ENCODE measurements around the gene KEL. TPM values are rescaled to one million over a fixed set of nuclear protein-coding genes. Genes with fewer than 3 reads are reported as not detected.

The KEL gene
- total and polyA plus RNA-seq, 4 donors: 0.18 to 81.0 (median 0.36) TPM

- Histone ChIP-seq H3K27me3 (ENCODE audit: control insufficient read depth in 4 of 4, insufficient read depth in 4 of 4, low read length in 3 of 4) (peaks cover 0 to 8% (median 0%) of the 10 kb centered on the region in 4 donors), H3K36me3 (ENCODE audit: control insufficient read depth in 4 of 4, insufficient read depth in 3 of 4, low read depth in 1 of 4, low read length in 3 of 4) (no peaks in the 10 kb centered on the region), H3K4me1 (ENCODE audit: control insufficient read depth in 4 of 4, insufficient read depth in 4 of 4, low read length in 3 of 4) (no peaks in the 10 kb centered on the region), H3K4me3 (ENCODE audit: low read depth in 1 of 3, low read length in 3 of 3) (no peak overlapping the region), H3K9ac (ENCODE audit: low read depth in 1 of 2, low read length in 2 of 2) (no peak overlapping the region), H3K9me3 (ENCODE audit: control insufficient read depth in 4 of 4, low read length in 3 of 4) (no peaks in the 10 kb centered on the region), H3K27ac (ENCODE audit: low read depth in 1 of 2, low read length in 2 of 2) (no peak overlapping the region)
- WGBS: 92% methylated on average over 7 of the region's 7 CpGs
- TF ChIP-seq ATF3 (IDR thresholded peaks at IDR 0.05) (no peak), SP1 (IDR thresholded peaks at IDR 0.05) (no peak), EGR1 (IDR thresholded peaks at IDR 0.05; ENCODE audit: low read depth in 2 of 2) (no peak), NR2F2 (IDR thresholded peaks at IDR 0.05) (no peak), GABPA (IDR thresholded peaks at IDR 0.05 in 1 of 2, conservative IDR thresholded peaks at IDR 0.05 in 1 of 2) (no peak)
- no peak for DNase-seq (ENCODE audit: low spot score)
Observed at GRCh38 chr7:142897691-142898090, 64.5 kb downstream of the KEL start.

GRCh38 chr7:142896741-142897379, 65.3 kb downstream of the KEL start:
- TF ChIP-seq SP1 (IDR thresholded peaks at IDR 0.05) (no peak), EGR1 (IDR thresholded peaks at IDR 0.05; ENCODE audit: low read depth in 2 of 2) (no peak), FOXA2 (IDR thresholded peaks at IDR 0.05) (no peak), JUND (IDR thresholded peaks at IDR 0.05) (no peak), NR2F2 (IDR thresholded peaks at IDR 0.05) (no peak)
- Histone ChIP-seq H3K36me3 (ENCODE audit: control insufficient read depth in 4 of 4, insufficient read depth in 3 of 4, low read depth in 1 of 4, low read length in 3 of 4) (no peaks in the 10 kb centered on the region), H3K9ac (ENCODE audit: low read depth in 1 of 2, low read length in 2 of 2) (no peak overlapping the region), H3K27me3 (ENCODE audit: control insufficient read depth in 4 of 4, insufficient read depth in 4 of 4, low read length in 3 of 4) (peaks cover 0 to 8% (median 0%) of the 10 kb centered on the region in 4 donors), H3K9me3 (ENCODE audit: control insufficient read depth in 4 of 4, low read length in 3 of 4) (no peaks in the 10 kb centered on the region), H3K4me3 (ENCODE audit: low read depth in 1 of 3, low read length in 3 of 3) (no peak overlapping the region), H3K27ac (ENCODE audit: low read depth in 1 of 2, low read length in 2 of 2) (no peak overlapping the region), H3K4me1 (ENCODE audit: control insufficient read depth in 4 of 4, insufficient read depth in 4 of 4, low read length in 3 of 4) (no peaks in the 10 kb centered on the region)
- whole genome bisulfite sequencing: 91% methylated on average over 3 of the region's 3 CpGs
- no peak for DNase-seq (ENCODE audit: low spot score)

- Histone ChIP-seq H3K27me3 (ENCODE audit: control insufficient read depth in 4 of 4, insufficient read depth in 4 of 4, low read length in 3 of 4) (peaks cover 0 to 8% (median 0%) of the 10 kb centered on the region in 4 donors), H3K27ac (ENCODE audit: low read depth in 1 of 2, low read length in 2 of 2) (no peak overlapping the region), H3K4me1 (ENCODE audit: control insufficient read depth in 4 of 4, insufficient read depth in 4 of 4, low read length in 3 of 4) (no peaks in the 10 kb centered on the region), H3K36me3 (ENCODE audit: control insufficient read depth in 4 of 4, insufficient read depth in 3 of 4, low read depth in 1 of 4, low read length in 3 of 4) (no peaks in the 10 kb centered on the region), H3K9ac (ENCODE audit: low read depth in 1 of 2, low read length in 2 of 2) (no peak overlapping the region), H3K4me3 (ENCODE audit: low read depth in 1 of 3, low read length in 3 of 3) (no peak overlapping the region), H3K9me3 (ENCODE audit: control insufficient read depth in 4 of 4, low read length in 3 of 4) (no peaks in the 10 kb centered on the region)
- DNase-seq (ENCODE audit: low spot score): no peak
- WGBS: 92% methylated on average over 3 of the region's 3 CpGs
- TF ChIP-seq ZBTB33 (IDR thresholded peaks at IDR 0.05) (no peak), ATF3 (IDR thresholded peaks at IDR 0.05) (no peak), JUND (IDR thresholded peaks at IDR 0.05) (no peak), TAF1 (conservative IDR thresholded peaks at IDR 0.05) (no peak), RXRA (IDR thresholded peaks at IDR 0.05) (no peak), EGR1 (IDR thresholded peaks at IDR 0.05; ENCODE audit: low read depth in 2 of 2) (no peak), HNF4G (IDR thresholded peaks at IDR 0.05) (no peak), MAX (IDR thresholded peaks at IDR 0.05) (no peak), NR2F2 (IDR thresholded peaks at IDR 0.05) (no peak), YY1 (IDR thresholded peaks at IDR 0.05) (no peak), FOXA1 (IDR thresholded peaks at IDR 0.05) (no peak), RAD21 (IDR thresholded peaks at IDR 0.05) (no peak), CTCF (IDR thresholded peaks at IDR 0.05; ENCODE audit: low read depth, low read length, missing input control) (no peak), REST (IDR thresholded peaks at IDR 0.05) (no peak), GABPA (IDR thresholded peaks at IDR 0.05 in 1 of 2, conservative IDR thresholded peaks at IDR 0.05 in 1 of 2) (no peak), HNF4A (conservative IDR thresholded peaks at IDR 0.05) (no peak), FOXA2 (IDR thresholded peaks at IDR 0.05) (no peak), SP1 (IDR thresholded peaks at IDR 0.05) (no peak)
Observed at GRCh38 chr7:142896151-142896550, 66.0 kb downstream of the KEL start.

Measured in liver (tissue), 9 donors.